PC-9 (cell line): Measurements from ENCODE around the gene NACC2. TPM values are rescaled to one million over a fixed set of nuclear protein-coding genes. Genes with fewer than 3 reads are reported as not detected.
A peak's percentile ranks its signal among the peaks of the same experiment; 100 is the strongest.

Source experiments
- BruUV-seq: library from RNA; stranded (reverse); fragments of 400-500 nt; replicated peaks from 2 replicates; lab custom pipeline; 2021; lab: Mats Ljungman, UMichigan
- CTCF ChIA-PET: fragments of 300-600 bp; sonication (Branson Sonifier 250); formaldehyde crosslinking; loops from one replicate; lab custom pipeline; 2022; ENCODE audit warnings: antibody characterized with exemption; lab: Charles Lee
- POLR2A ChIA-PET: fragments of 300-600 bp; sonication (Branson Sonifier 250); formaldehyde crosslinking; loops from one replicate; lab custom pipeline; 2022; ENCODE audit warnings: antibody characterized with exemption; ENCODE audit not compliant: unreplicated experiment; lab: Charles Lee
- DNase-seq, 2 experiments: peaks; one replicate each; pipeline versions ENCODE4 v3.0.0 to v3.0.0-alpha.2; 2015 to 2022; ENCODE audit warnings: mixed read lengths in 1 of 2
- H2AFZ ChIP-seq: fragments of 200-600 bp; sonication (generic); 2 replicates; pipeline ENCODE4 v1.8.1; 2017; ENCODE audit warnings: antibody characterized with exemption
- H3F3A ChIP-seq: fragments of 200-600 bp; sonication (generic); 2 replicates; pipeline ENCODE4 v1.8.1; 2017; ENCODE audit warnings: antibody characterized with exemption, mild to moderate bottlenecking, low read depth; ENCODE audit not compliant: insufficient read depth
- H3K27ac ChIP-seq: fragments of 200-600 bp; sonication (generic); 2 replicates; pipeline ENCODE4 v1.6.1; 2016; ENCODE audit warnings: mixed run types
- H3K27me3 ChIP-seq: fragments of 200-600 bp; sonication (generic); 2 replicates; pipeline ENCODE4 v1.6.1; 2016; ENCODE audit warnings: low read depth, mixed run types; ENCODE audit not compliant: insufficient read depth
- H3K36me3 ChIP-seq: fragments of 200-600 bp; sonication (generic); 2 replicates; pipeline ENCODE4 v1.6.1; 2016; ENCODE audit warnings: low read depth, mixed run types
- H3K4me1 ChIP-seq: fragments of 200-600 bp; sonication (generic); replicated peaks from 2 replicates; pipeline ENCODE4 v1.6.1; 2016; ENCODE audit warnings: mixed run types; ENCODE audit not compliant: insufficient read depth
- H3K4me2 ChIP-seq: fragments of 200-600 bp; sonication (generic); 2 replicates; pipeline ENCODE4 v1.6.1; 2017; ENCODE audit warnings: mixed run types
- H3K4me3 ChIP-seq: fragments of 200-600 bp; sonication (generic); 2 replicates; pipeline ENCODE4 v1.6.1; 2016; ENCODE audit warnings: mixed run types
- H3K79me2 ChIP-seq: fragments of 200-600 bp; sonication (generic); 2 replicates; pipeline ENCODE4 v1.6.1; 2017; ENCODE audit warnings: low read depth, mixed run types
- H3K9me2 ChIP-seq: fragments of 200-600 bp; sonication (generic); 2 replicates; pipeline ENCODE4 v1.8.1; 2017; ENCODE audit warnings: mild to moderate bottlenecking; ENCODE audit not compliant: insufficient read depth
- H3K9me3 ChIP-seq: fragments of 200-600 bp; sonication (generic); 2 replicates; pipeline ENCODE4 v1.8.1; 2016; ENCODE audit warnings: low read depth; ENCODE audit not compliant: insufficient read depth
- H4K20me1 ChIP-seq: fragments of 200-600 bp; sonication (generic); 2 replicates; pipeline ENCODE4 v1.8.1; 2017; ENCODE audit not compliant: insufficient read depth
- CTCF ChIP-seq: fragments of 200-600 bp; sonication (generic); conservative IDR thresholded peaks from 2 replicates; pipeline ENCODE4 v1.6.1; 2017; ENCODE audit warnings: mixed run types, antibody characterized with exemption, mild to moderate bottlenecking, moderate library complexity
- EZH2 ChIP-seq: fragments of 200-600 bp; sonication (generic); IDR thresholded peaks from 2 replicates; pipeline ENCODE4 v1.8.0; 2017; ENCODE audit warnings: antibody characterized with exemption, low read depth
- intact Hi-C: fragments of 100-400 bp; cut with micrococcal nuclease; formaldehyde crosslinking; loops from one replicate; pipeline ENCODE4 v1.10.0; 2022; ENCODE audit not compliant: unreplicated experiment
- total RNA-seq: library from RNA; stranded (reverse); gene quantifications from 2 replicates; pipeline ENCODE4 v1.2.3, GENCODE V29; 2021

Gene NACC2
- total RNA-seq, 1 experiment from 2014 or later, result 22.4 TPM

DNA sequence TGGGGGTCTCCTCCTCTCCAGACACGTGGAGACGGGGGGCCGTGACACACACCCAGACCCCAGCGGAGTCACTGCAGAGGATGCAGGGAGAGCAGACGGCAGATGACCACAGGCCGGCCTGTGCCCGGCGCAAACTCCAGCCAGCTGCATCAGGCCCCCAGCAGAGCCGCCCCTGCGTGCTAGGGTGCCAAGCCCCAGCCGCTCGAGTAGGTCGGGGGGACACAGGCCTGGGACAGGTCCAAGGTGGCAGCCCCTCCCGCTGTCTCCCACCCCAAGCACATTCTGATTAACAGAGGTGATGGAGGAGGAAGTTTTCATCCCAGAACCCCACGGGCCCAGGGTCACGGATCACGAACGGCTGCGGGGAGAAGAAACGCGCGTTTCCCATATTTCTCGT, 14.4 kb downstream of the NACC2 start:
- H3K27me3 ChIP-seq, result no peaks in the 10 kb centered on the region
- TF ChIP-seq CTCF, result no peak
- TF ChIP-seq EZH2, result no peak
- H3K79me2 ChIP-seq, result 0 out of 2 replicates have a peak, but pooled peaks cover 4% of the 10 kb centered on the region
- H2AFZ ChIP-seq, result no peak overlapping the region
- no peak for DNase-seq
- H4K20me1 ChIP-seq, result peaks cover 47% of the 10 kb centered on the region
- H3K4me1 ChIP-seq, result peaks cover 13% of the 10 kb centered on the region; the same call in 1 of the 2 replicates
- H3K9me2 ChIP-seq, result no peaks in the 10 kb centered on the region
- no peaks in the 10 kb centered on the region for H3K36me3 ChIP-seq
- POLR2A ChIA-PET, result no interaction called here
- peaks cover 5% of the 10 kb centered on the region; the same call in 1 of the 2 replicates for H3F3A ChIP-seq
- BruUV-seq, result no TSS peak
- CTCF ChIA-PET, result no interaction called here
- intact Hi-C loops, result no loop called here
- H3K9me3 ChIP-seq, result no peaks in the 10 kb centered on the region
- no peak overlapping the region for H3K4me2 ChIP-seq
- no peak overlapping the region for H3K4me3 ChIP-seq
- no peak overlapping the region for H3K27ac ChIP-seq

DNA sequence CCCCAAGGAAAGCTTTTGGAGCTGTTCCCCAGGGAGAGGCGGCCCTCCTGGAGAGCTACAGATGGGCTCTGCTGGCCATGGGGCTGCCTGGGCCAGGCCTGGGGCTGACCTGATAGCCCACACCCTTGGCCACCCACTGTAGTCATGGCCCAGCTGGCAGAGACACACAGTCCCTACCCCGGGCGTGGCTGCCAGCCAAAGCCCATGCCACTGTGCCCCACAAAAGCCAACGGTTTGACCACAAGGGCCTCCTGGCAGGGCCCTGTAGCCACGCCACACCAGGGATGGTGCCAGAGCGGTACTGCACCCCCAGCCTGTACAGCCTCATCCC, 15.2 kb downstream of the NACC2 start:
- Histone ChIP-seq H3K4me2 (peak overlapping the region; percentile 10; the same call in 1 of the 2 replicates), H3K79me2 (0 out of 2 replicates have a peak, but pooled peaks cover 4% of the 10 kb centered on the region), H3K27ac (no peak overlapping the region), H4K20me1 (peaks cover 47% of the 10 kb centered on the region), H3K4me1 (peaks cover 13% of the 10 kb centered on the region; the same call in 1 of the 2 replicates), H3K9me2 (no peaks in the 10 kb centered on the region), H3K4me3 (no peak overlapping the region), H3F3A (peaks cover 5% of the 10 kb centered on the region; the same call in 1 of the 2 replicates), H3K9me3 (no peaks in the 10 kb centered on the region), H3K27me3 (no peaks in the 10 kb centered on the region), H3K36me3 (no peaks in the 10 kb centered on the region), H2AFZ (no peak overlapping the region)
- CTCF ChIA-PET, result interaction anchor here (0.6 to 1.0 kb wide), 3 partner anchors 12 to 266 kb away, joined by 3 read pairs; no protein-coding TSS in a partner anchor
- POLR2A ChIA-PET, result interaction anchor here (0.6 kb wide), 1 partner anchor 19 kb away, joined by 9 read pairs; no protein-coding TSS in a partner anchor
- no TSS peak for BruUV-seq
- intact Hi-C loops, result loop anchor here (1.0 to 5.0 kb wide), 2 partner anchors 28 to 37 kb away; partner anchors contain the start of gene TMEM250
- peak in 1 of 2 experiments; percentile 66 for DNase-seq
- TF ChIP-seq CTCF, result no peak
- no peak for TF ChIP-seq EZH2

DNA sequence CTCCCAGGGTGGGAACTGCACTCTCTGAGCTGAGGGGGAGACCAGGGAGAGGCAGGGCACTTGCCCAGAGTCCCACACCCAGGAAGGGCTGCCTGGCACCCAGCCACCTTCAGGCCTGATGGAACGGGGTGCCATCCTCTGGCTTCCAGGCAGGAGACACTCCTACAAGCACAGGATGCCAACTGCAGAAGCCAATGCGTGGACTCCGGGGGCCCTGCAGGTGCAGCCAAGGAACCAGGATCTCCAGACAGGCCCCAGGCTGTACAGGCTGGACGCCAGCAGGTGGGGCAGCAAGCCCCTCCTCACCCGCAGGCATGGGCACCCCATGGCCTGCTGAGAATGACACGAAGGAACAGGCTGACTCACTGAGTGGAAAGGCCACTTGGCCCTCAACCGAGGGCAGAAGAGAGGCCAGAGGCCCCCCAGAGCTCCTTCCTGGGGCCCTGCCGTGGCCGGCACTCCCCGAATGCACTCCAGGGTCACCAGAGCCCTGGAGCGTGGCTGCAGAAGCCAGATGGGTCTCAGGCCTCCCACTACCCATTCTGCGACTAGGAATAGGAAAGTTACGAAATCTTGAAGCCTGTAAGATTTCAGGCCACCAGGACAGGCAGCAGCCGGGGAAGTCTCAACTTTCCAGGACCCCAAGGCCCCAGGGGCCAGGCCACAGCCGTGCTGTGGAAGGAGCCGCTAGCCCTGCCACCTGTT, 15.7 kb downstream of the NACC2 start:
- H3F3A ChIP-seq, result peaks cover 5% of the 10 kb centered on the region; the same call in 1 of the 2 replicates
- no peak overlapping the region for H2AFZ ChIP-seq
- POLR2A ChIA-PET, result interaction anchor here (0.6 kb wide), 1 partner anchor 27 kb away, joined by 8 read pairs; no protein-coding TSS in a partner anchor
- no peaks in the 10 kb centered on the region for H3K9me3 ChIP-seq
- no peaks in the 10 kb centered on the region for H3K9me2 ChIP-seq
- peaks cover 42% of the 10 kb centered on the region for H4K20me1 ChIP-seq
- 0 out of 2 replicates have a peak, but pooled peaks cover 4% of the 10 kb centered on the region for H3K79me2 ChIP-seq
- no peak overlapping the region for H3K4me3 ChIP-seq
- CTCF ChIA-PET, result interaction anchor here (0.6 to 1.0 kb wide), 2 partner anchors 49 to 267 kb away, joined by 3 read pairs; no protein-coding TSS in a partner anchor
- peaks cover 13% of the 10 kb centered on the region; the same call in 1 of the 2 replicates for H3K4me1 ChIP-seq
- peak overlapping the region; percentile 10; the same call in 1 of the 2 replicates for H3K4me2 ChIP-seq
- no peaks in the 10 kb centered on the region for H3K36me3 ChIP-seq
- peak; percentile 72 to 90 for DNase-seq
- TF ChIP-seq CTCF (no peak), EZH2 (no peak)
- BruUV-seq, result no TSS peak
- no peaks in the 10 kb centered on the region for H3K27me3 ChIP-seq
- intact Hi-C loops, result loop anchor here (1.0 to 5.0 kb wide), 2 partner anchors 27 to 38 kb away; partner anchors contain the start of gene TMEM250
- H3K27ac ChIP-seq, result no peak overlapping the region
